Spleen (tissue), 11 donors: Measurements from ENCODE around the gene MAGI2. TPM values are rescaled to one million over a fixed set of nuclear protein-coding genes. Genes with fewer than 3 reads are reported as not detected.
"Not testable (repeated sequence)": the region's sequence is repeated elsewhere in the genome, so short reads cannot be mapped to it uniquely, and the experiment has no call there.

Source experiments
- DNase-seq: peaks from one replicate; pipeline ENCODE4 v3.0.0-alpha.2; 2020
- H3K27ac ChIP-seq, 8 donors: fragments of 200-600 bp; sonication (generic) in 7 of 8; 1 replicate in 4 of 8; 2 replicates in 4 of 8; pipeline versions ENCODE4 v1.5.0 to v1.8.0; 2016 to 2021; ENCODE audit warnings: inconsistent platforms in 4 of 8, mild to moderate bottlenecking in 4 of 8, moderate library complexity in 1 of 8
- H3K27me3 ChIP-seq, 7 donors: fragments of 200-600 bp; sonication (generic) in 6 of 7; replicated peaks in 1 of 7; 1 replicate in 4 of 7; 2 replicates in 3 of 7; pipeline versions ENCODE4 v1.5.0 to v1.8.0; 2016 to 2021; ENCODE audit warnings: inconsistent platforms in 3 of 7, mild to moderate bottlenecking in 1 of 7
- H3K36me3 ChIP-seq, 6 donors: fragments of 200-600 bp; sonication (generic) in 5 of 6; 1 replicate in 4 of 6; 2 replicates in 2 of 6; pipeline versions ENCODE4 v1.5.0 to v1.8.0; 2016 to 2021; ENCODE audit warnings: inconsistent platforms in 2 of 6
- H3K4me1 ChIP-seq, 6 donors: fragments of 200-600 bp; sonication (generic) in 5 of 6; 1 replicate in 3 of 6; 2 replicates in 3 of 6; pipeline versions ENCODE4 v1.5.0 to v1.8.0; 2016 to 2021; ENCODE audit warnings: inconsistent platforms in 3 of 6
- H3K4me3 ChIP-seq, 8 donors: fragments of 200-600 bp; sonication (generic) in 7 of 8; 1 replicate in 4 of 8; 2 replicates in 4 of 8; pipeline versions ENCODE4 v1.5.0 to v1.8.0; 2016 to 2021; ENCODE audit warnings: inconsistent platforms in 4 of 8, mild to moderate bottlenecking in 4 of 8, moderate library complexity in 2 of 8
- H3K9me3 ChIP-seq, 8 donors: fragments of 200-600 bp; sonication (generic) in 7 of 8; 1 replicate in 4 of 8; 2 replicates in 4 of 8; pipeline versions ENCODE4 v1.5.0 to v1.8.0; 2016 to 2021; ENCODE audit warnings: inconsistent platforms in 4 of 8
- CTCF ChIP-seq, 11 experiments: fragments of 200-600 bp in 7 of 11; fragments of 450-650 bp in 4 of 11; sonication (generic) in 4 of 11; IDR thresholded peaks in 8 of 11; conservative IDR thresholded peaks in 3 of 11; 1 replicate in 7 of 11; 2 replicates in 4 of 11; pipeline versions ENCODE4 v1.4.0 to v1.8.0; 2016 to 2021; ENCODE audit warnings: antibody characterized with exemption in 11 of 11, inconsistent platforms in 4 of 11, mild to moderate bottlenecking in 1 of 11
- POLR2A ChIP-seq, 3 donors: fragments of 450-650 bp; IDR thresholded peaks; one replicate each; pipeline ENCODE4 v1.5.1; 2017; ENCODE audit warnings: antibody characterized with exemption in 3 of 3, mild to moderate bottlenecking in 1 of 3
- POLR2AphosphoS5 ChIP-seq, 3 donors: sonication (generic); formaldehyde crosslinking; IDR thresholded peaks; one replicate each; pipeline ENCODE4 v1.5.1; 2017; ENCODE audit warnings: antibody characterized with exemption in 3 of 3
- WGBS, 5 donors: extraction: QIAGEN DNeasy Blood & Tissue Kit in 3 of 5; methylation state at CpG; one replicate each; pipeline versions ENCODE4 v1.1.5 to v1.1.7; 2013 to 2018; 5-methylcytosine and 5-hydroxymethylcytosine counted together
- intact Hi-C: fragments of 100-400 bp; cut with DNase I; formaldehyde crosslinking; loops from one replicate; pipeline ENCODE4 v1.15.0; 2023; ENCODE audit warnings: low total_unique reads
- polyA plus RNA-seq, 3 donors: library from polyadenylated mRNA; stranded (reverse); fragments of 200-250 nt; gene quantifications; one replicate each; pipeline ENCODE4 v1.2.1, GENCODE V29; 2013
- total RNA-seq, 7 donors: library from RNA; depleted of rRNA in 3 of 7; stranded (reverse); fragments of >200 nt in 3 of 7; fragmentation: NEBNext Ultra II Directional in 4 of 7; extraction: Animal tissue kit (Norgen Biotek cat#: 25700) in 4 of 7; gene quantifications; one replicate each; pipeline versions ENCODE4 v1.1.0 to v1.2.1, GENCODE V29; 2016 to 2021
- donor health status: healthy with polysubstance abuse.
- donor health status: DM: no; HTN: no; CAD: no; lungs with moderate emphysema.
- donor health status: DM: no; HTN: no; CAD: no.
- donor health status: Bipolar disorder and iron deficiency.
- donor health status: healthy.
- donor health status: DM: no; HTN: no; CAD: no.
- donor health status: DM: yes; HTN: yes; CAD: no.

The MAGI2 gene
- total and polyA plus RNA-seq, 10 donors: 0.74 to 18.1 (median 11.1) TPM

GRCh38 chr7:78578686-78579085 lies 874.8 kb downstream of the MAGI2 start:
- Histone ChIP-seq H3K4me3 (no peak overlapping the region), H3K27ac (no peak overlapping the region), H3K27me3 (no peaks in the 10 kb centered on the region), H3K36me3 (no peaks in the 10 kb centered on the region), H3K9me3 (peaks cover 0 to 5% (median 0%) of the 10 kb centered on the region in 8 donors), H3K4me1 (no peaks in the 10 kb centered on the region)
- TF ChIP-seq POLR2AphosphoS5 (IDR thresholded peaks at IDR 0.05) (no peak), CTCF (IDR thresholded peaks at IDR 0.05 in 8 of 11, conservative IDR thresholded peaks at IDR 0.05 in 3 of 11) (no peak), POLR2A (IDR thresholded peaks at IDR 0.05) (no peak)
- no peak for DNase-seq
- WGBS, 5 donors: 29 to 49% (median 35%) methylated on average over 2 of the region's 2 CpGs
- intact Hi-C loops: no loop called here

GRCh38 chr7:78577174-78577952 lies 876.1 kb downstream of the MAGI2 start:
- H3K27ac ChIP-seq, intact Hi-C loops, H3K4me3 ChIP-seq, H3K4me1 ChIP-seq, H3K36me3 ChIP-seq, H3K9me3 ChIP-seq, H3K27me3 ChIP-seq, DNase-seq: not testable (repeated sequence)
- 82 to 90% (median 87%) methylated on average over 6 to 7 of the region's 7 CpGs for WGBS, 5 donors

- H3K4me1 ChIP-seq: no peaks in the 10 kb centered on the region
- no peak for DNase-seq
- H3K27me3 ChIP-seq: no peaks in the 10 kb centered on the region
- no peak overlapping the region for H3K27ac ChIP-seq
- intact Hi-C loops: no loop called here
- no peak overlapping the region for H3K4me3 ChIP-seq
- H3K36me3 ChIP-seq: no peaks in the 10 kb centered on the region
- no peak for TF ChIP-seq POLR2A (IDR thresholded peaks at IDR 0.05)
- no peaks in the 10 kb centered on the region for H3K9me3 ChIP-seq
These were observed 877.2 kb downstream of the MAGI2 start for GRCh38 chr7:78576236-78576635.

- H3K27ac ChIP-seq: no peak overlapping the region
- no peak overlapping the region for H3K4me3 ChIP-seq
- no peaks in the 10 kb centered on the region for H3K36me3 ChIP-seq
- no peaks in the 10 kb centered on the region for H3K4me1 ChIP-seq
- H3K9me3 ChIP-seq: no peaks in the 10 kb centered on the region
- TF ChIP-seq CTCF (IDR thresholded peaks at IDR 0.05 in 8 of 11, conservative IDR thresholded peaks at IDR 0.05 in 3 of 11) (no peak), POLR2AphosphoS5 (IDR thresholded peaks at IDR 0.05) (no peak), POLR2A (IDR thresholded peaks at IDR 0.05) (no peak)
- intact Hi-C loops: no loop called here
- H3K27me3 ChIP-seq: no peaks in the 10 kb centered on the region
- DNase-seq: no peak
- WGBS, 5 donors: 33 to 98% (median 43%) methylated on average over 1 of the region's 1 CpG
These were observed 882.2 kb downstream of the MAGI2 start for GRCh38 chr7:78571292-78571691.

- Histone ChIP-seq H3K27ac (no peak overlapping the region), H3K27me3 (no peaks in the 10 kb centered on the region), H3K36me3 (no peaks in the 10 kb centered on the region), H3K4me3 (no peak overlapping the region), H3K4me1 (no peaks in the 10 kb centered on the region), H3K9me3 (no peaks in the 10 kb centered on the region)
- DNase-seq: no peak
- WGBS, 5 donors: 82 to 91% (median 89%) methylated on average over 4 of the region's 4 CpGs
- TF ChIP-seq POLR2AphosphoS5 (IDR thresholded peaks at IDR 0.05) (no peak), CTCF (IDR thresholded peaks at IDR 0.05 in 8 of 11, conservative IDR thresholded peaks at IDR 0.05 in 3 of 11) (no peak), POLR2A (IDR thresholded peaks at IDR 0.05) (no peak)
- intact Hi-C loops: no loop called here
These were observed 884.8 kb downstream of the MAGI2 start for GRCh38 chr7:78568690-78569089.
